Activated CD8-positive, alpha-beta memory T cell treated with anti-CD3 and anti-CD28 coated beads, Interleukin-2, amount 50 U/mL, for 24 hours (primary cell): Measurements from ENCODE around the gene IGSF22.
A peak's percentile ranks its signal among the peaks of the same experiment; 100 is the strongest.
"Not testable (repeated sequence)": the region's sequence is repeated elsewhere in the genome, so short reads cannot be mapped to it uniquely, and the experiment has no call there.

Experiments used
- DNase-seq: peaks from one replicate; pipeline ENCODE4 v3.0.0-alpha.2; 2020; ENCODE audit errors: extremely low read depth

Gene IGSF22

GRCh38 chr11:18691467-18692140 lies 34.4 kb downstream of the IGSF22 start:
- DNase-seq = not testable (repeated sequence)

GRCh38 chr11:18684267-18684666 lies 41.7 kb downstream of the IGSF22 start:
- DNase-seq = no peak

GRCh38 chr11:18682466-18682865 lies 43.5 kb downstream of the IGSF22 start:
- no peak for DNase-seq

- not testable (repeated sequence) for DNase-seq
Measured at GRCh38 chr11:18681949-18682348, 44.0 kb downstream of the IGSF22 start.

- no peak for DNase-seq
Measured at GRCh38 chr11:18677560-18677959, 48.4 kb downstream of the IGSF22 start.

- no peak for DNase-seq
Measured at GRCh38 chr11:18676803-18677202, 49.2 kb downstream of the IGSF22 start.

- DNase-seq = peak; percentile 14
Measured at GRCh38 chr11:18672209-18672608, 53.8 kb downstream of the IGSF22 start.

- DNase-seq = no peak
Measured at GRCh38 chr11:18671246-18671645, 54.7 kb downstream of the IGSF22 start.

- DNase-seq = no peak
Measured at GRCh38 chr11:18669711-18670110, 56.3 kb downstream of the IGSF22 start.

- no peak for DNase-seq
Measured at GRCh38 chr11:18669219-18669596, 56.8 kb downstream of the IGSF22 start.

- no peak for DNase-seq
Measured at GRCh38 chr11:18668131-18668530, 57.9 kb downstream of the IGSF22 start.

GRCh38 chr11:18665353-18665872 lies 60.6 kb downstream of the IGSF22 start:
- not testable (repeated sequence) for DNase-seq

- DNase-seq = no peak
Measured at GRCh38 chr11:18657673-18658072, 68.3 kb downstream of the IGSF22 start.
